CD4-positive, alpha-beta T cell treated with Interferon alpha-2 for 1 hour (primary cell): ENCODE measurements around the gene DPYD.

Experiments used
- DNase-seq, 2 donors: peaks; one replicate each; pipeline ENCODE4 v3.0.0-alpha.2; 2020 to 2022

The DPYD gene

DNA sequence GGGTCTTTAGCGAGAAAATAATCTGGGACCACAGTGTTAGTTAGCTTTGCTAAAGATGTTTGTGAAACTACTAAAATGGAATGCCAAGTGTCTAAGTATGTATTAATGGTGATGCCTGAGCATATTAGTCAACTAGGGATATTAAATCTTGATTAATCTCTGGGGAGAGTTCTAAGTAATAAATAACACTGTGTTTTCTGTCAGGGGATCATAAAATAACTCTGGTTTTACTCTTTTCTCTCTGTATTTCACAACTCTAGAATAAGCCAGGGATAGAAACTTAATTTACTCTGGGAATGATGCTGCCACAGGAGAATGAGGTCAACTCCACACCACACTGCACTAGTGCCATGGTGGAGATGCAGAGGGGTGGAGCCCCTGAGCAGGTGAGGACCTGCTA lies 800.0 kb downstream of the DPYD start:
- DNase-seq, result no peak

DNA sequence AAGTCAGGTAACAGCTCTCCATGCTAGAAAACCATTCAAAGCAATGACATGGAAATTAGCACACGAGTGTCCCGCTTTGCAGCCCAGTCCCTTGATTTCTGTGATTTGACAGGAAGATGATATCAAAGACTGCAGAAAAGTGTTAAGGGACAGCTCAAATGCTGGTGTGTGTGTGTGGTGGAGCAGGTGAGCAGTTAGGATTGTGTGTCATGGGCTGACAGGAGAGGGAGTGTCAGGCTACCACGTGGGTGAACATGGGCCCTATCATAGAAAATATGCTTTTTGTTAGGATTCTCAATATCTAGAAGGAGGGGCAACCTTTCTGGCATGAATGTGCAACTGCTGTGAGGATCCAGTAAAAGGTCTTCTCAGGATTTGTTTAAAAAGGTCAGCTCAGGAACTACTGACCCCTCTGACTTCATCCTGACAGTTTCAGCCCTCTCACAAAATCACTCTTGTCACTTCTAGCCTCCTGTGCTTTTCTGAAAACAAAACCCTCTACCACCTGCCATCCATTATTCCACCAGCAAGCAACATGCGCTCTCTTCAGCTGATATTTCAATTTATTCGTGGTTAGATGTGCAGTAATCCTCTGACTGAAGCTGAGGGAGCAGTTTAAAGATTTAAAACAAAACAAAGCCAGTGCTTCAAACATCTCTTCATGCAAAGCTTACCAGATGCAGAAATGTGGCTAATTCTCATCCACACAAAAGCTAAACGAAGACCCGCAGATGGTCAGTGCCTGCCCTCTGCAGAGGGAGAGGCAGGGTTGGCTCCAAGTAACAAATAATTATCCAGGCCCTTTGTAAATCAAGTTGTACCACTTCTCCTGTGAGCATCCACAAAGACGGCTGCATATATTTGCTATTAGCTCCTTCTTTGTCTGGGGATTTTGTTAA lies 801.3 kb downstream of the DPYD start:
- no peak for DNase-seq

DNA sequence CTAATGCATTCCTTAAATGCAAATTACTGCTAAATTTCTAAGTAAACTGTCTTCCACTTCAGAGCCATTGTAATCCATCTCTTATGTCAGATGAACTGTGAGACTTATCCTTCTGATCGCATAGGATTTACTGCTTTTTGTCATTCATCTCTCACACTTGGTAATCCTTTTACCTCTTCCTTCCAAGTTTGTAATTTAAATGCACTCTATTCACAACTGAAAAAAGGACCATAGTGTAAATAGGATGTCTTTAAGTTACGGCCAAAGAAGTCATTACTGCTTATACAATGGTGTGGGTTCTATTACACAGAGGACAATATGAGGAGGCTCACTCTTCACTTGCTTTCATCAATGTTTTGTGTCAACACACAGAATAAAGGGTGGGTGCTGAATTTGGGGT lies 806.0 kb downstream of the DPYD start:
- DNase-seq, result no peak

DNA sequence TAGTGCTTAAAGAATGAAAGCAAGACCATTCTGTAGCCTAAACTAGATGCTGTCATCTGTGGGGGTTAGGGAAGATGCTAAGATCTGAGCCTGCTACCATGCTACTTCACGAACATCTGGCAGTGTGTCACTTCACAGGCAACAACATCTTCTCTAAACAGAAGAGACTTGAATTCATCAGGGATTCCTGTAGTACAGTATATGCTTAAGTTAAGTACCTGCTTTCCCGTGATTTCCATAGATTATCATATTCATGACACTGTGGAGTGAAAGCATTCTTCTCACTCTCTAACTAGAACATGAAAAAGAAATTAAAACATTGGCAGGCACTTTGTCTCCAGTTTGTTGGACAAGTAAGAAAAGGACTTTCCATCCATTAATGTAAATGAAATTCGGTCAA lies 808.4 kb downstream of the DPYD start:
- DNase-seq, result no peak

DNA sequence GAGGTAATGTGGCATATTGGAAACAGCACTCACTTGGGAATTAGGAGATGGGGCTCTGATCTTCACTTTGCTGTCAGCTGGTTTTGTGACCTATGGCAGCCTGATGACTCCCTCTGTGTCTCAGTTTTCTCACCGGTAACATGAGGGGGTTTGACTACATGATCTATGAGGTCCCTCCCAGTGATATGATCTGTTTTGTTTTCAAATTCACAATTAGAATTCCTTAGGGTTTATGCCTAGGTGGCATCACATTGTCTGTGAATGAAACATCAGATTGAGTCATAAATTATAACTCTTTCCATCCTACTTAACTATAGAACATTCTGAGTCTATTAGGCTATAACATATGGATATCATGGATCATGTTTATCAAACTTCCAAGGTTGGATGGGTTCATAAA lies 812.7 kb downstream of the DPYD start:
- DNase-seq, result no peak

DNA sequence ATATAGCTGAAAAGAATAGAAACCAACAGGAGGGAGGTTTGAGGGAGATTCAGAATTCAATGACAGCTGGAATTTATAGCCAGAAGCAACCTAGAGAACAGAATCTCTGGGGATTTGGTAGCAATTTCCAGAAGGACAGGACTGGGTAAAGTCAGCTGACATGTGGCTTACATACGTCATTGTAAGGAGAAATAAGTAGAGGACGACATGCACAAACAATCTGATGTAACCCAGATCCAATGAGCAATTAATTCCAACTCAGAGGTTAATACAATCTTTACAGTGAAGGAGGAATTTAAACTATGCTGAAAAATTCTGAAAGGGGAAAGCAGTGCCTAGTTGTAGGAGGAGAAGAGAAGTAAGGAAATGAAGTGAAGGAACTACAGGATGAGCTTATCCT lies 815.3 kb downstream of the DPYD start:
- DNase-seq, result no peak

DNA sequence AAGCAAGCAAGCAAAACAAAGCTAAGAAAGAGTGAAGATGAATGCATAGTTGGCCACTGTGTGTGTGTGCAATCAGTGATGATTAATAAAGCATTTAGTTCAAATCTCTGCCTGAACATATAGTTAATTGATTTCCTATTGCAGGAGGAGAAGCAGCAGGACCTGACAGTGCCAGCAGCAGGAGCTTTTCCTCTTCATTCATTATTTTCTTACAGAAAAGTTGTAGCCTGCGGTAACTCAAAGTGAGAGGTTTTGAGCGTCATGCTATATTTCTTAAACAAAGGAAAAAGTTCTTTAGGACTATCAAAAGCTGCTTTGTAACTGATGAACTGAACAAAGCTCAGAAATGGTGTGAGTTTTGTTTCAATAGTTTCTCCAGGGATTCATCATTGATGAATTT lies 819.3 kb downstream of the DPYD start:
- no peak for DNase-seq

DNA sequence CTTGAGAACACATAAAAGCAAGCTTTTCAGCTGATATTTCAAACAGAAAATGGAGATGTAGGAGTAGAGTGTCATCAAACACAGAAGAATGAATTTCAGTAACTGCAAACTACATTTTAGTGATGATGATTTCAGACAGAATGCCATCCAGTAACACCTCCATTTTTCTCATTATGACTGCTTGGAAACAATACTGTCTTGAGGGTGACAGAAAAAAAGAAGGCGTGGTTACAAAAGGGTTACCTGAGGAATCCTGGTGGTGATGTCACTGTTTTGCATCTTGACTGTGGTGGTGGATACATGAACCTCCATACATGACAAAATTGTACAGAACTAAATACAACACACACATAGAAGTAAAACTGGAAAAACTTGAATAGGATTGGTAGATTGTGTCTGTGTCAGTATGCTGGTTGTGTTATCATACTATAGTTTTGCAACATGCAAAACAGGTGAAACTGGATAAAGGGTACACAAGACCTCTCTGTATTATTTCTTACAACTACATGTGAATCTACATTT lies 823.4 kb downstream of the DPYD start:
- DNase-seq, result no peak

DNA sequence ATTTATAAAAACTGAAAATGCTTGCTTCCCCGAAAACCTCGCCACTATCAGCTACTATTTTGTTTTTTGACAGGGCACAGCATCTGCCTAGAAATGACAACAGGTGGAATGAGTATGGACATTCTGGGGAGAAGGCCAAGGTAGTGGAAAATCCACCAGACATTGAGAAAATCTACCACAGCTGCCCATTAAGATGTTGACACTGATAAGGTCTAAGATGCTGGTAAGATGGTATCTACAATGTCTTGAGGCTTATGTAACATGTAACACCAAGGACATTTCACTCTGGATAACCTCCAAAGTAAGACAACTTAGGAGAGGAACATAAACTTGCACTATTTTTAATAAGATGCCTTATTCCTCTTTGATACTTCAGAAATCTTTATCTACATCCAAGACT lies 825.1 kb downstream of the DPYD start:
- no peak for DNase-seq

DNA sequence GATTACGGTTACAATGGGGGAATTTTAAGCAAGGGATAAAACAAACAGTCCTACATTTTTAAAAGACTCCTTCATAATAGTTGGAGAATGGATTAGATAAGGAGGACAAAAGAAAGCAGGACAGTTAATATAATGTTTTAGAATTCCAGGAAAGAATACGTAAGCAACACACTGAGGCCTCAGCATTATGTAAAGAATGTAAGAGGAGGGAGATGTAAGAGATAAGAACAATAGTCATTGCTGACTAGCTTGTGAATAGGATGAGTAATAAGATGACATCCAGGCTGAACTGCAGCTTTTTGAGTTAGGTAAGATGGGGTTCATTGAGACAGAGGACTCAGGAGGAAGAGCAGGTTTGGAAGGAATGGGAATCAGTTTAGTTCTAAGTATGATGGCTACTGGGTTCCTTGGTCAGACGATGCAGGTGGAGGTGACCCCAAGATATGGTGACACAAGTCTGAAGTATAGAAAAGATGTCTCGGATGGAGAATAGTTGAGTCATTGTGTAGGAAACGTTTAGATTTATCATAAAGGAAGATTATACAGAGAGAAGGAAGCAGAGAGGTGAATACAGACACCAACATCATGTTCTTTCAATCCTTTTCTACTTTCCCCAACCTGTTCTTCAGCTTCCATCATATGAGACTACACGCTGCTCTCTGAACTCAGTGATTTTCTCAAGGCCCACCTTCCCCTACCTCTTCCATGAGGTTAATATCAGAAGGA lies 826.4 kb downstream of the DPYD start:
- no peak for DNase-seq

DNA sequence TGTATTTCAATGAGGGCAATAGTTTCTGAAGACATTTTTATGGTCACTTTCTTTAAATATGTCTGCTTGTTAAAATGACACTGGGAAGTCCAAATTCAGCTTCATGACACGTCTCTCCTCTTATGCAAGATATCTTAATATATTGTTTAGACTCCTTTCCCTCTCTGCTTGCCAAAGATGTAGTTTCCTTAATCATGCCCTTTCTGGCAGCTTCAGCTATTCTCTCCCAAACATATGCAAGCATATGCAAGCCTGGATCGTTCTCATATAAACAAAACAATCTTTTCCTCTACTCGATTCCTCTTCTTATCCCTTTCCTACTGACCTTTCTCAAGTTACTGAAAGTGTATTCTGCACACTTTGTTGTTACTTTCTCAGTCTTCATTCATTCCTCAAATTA lies 827.1 kb downstream of the DPYD start:
- no peak for DNase-seq

DNA sequence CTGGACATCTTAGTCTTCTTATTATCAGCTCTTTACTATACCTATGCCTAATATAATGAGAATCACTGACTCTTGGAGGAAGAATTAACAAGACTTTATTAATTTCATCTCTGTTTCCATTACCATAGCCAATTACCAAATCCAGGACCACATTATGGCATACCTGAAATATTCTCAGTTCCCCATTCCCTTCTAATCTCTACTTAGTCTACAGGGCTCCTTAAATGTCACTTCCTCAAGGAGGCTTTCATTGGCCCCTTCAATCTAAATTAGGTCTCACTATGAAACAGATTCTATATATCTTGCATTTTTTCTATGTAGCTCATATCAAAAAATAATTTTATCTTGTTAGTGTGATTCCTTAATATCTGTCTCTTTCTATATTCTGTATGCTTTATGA lies 828.0 kb downstream of the DPYD start:
- no peak for DNase-seq

DNA sequence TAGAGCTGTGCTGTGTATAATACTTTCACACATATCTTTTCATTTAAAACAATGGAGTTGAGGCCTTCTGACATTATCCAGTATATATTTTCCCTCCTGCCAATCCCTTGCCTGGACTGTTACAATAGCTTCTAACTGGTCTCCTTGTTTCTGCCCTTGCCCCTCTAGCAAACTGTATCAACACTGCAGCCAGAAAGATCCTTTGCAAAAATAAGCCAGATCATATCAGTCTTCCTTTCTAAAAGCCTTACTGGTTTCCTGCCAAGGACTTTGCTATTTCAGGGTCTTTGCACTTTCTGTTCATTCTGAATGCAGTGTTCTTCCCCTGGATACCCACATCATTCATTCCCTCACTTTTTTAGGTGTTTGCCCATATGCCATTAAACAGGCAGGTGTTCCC lies 829.2 kb downstream of the DPYD start:
- no peak for DNase-seq

DNA sequence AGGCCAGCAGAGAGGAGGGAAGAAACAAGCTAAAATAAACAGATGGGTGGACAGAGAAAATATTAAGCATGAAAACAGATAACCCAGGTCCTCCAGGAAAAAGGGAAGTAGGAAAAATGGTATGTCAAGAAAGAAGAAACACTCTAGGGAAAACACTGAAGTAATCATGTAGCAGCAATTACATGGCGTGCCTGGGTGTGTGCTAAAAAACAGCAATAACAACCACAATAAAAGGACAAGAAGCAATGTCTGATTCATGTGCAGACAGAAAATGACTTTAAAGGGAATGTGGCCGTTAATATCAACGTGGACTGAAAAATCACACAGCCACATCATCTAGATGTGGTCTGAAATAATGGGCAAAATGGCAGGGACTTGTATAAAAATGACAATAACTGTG lies 829.6 kb downstream of the DPYD start:
- DNase-seq, result no peak

DNA sequence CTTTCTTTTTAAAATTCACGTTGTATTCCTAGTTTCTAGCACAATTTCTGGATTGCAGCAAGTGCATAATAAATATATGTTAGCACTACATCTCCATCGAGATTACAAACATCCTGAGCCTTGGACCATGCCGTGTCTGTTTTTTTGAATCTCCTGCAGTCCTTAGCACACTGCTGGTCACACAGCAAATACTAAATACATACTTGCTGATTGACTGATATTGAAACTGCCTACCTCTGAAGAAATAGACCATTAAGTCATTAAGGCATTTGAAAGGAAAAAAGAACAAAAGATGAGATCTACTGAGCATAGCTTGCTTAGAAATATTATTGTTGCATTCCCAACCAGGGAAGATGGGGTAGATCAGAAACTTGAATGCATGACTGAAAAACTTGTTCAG lies 830.1 kb downstream of the DPYD start:
- no peak for DNase-seq

DNA sequence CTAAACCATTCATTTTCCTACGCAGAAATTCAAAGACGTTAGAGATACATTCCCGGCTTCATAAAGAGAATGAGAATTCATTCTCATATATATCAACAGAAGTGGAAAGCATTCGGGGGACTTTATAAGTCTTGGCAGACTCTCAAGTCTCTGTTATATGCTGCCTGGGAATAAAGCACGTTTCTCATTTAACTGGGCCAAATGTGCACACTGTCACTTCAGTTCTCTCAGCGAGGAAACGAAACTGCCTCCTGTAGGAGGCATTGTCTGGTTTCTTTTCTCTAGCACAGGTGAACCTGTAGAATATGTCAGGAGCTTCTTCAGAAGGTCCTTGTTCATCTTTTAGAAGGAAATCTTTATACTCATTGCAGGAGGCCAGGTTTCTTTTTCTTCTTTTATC lies 831.7 kb downstream of the DPYD start:
- DNase-seq, result no peak

DNA sequence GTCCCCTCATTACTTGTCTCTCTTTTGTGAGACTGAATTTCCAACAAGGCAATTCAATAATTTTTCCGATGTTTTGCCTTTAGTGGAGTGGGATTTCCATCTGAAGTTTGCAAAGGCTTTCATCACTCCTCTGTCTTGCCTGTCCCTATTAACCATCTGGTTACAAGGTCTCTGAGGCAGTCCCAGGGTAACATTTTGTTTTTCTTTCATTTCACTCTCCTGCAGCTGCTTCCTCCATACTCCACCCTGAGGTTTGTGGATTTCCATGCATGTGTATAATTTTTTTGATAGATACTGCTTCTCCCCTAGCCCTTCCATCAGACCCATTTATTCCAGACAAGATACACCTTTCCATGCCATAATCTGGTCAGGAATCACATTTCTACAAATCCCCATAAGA lies 832.4 kb downstream of the DPYD start:
- no peak for DNase-seq

DNA sequence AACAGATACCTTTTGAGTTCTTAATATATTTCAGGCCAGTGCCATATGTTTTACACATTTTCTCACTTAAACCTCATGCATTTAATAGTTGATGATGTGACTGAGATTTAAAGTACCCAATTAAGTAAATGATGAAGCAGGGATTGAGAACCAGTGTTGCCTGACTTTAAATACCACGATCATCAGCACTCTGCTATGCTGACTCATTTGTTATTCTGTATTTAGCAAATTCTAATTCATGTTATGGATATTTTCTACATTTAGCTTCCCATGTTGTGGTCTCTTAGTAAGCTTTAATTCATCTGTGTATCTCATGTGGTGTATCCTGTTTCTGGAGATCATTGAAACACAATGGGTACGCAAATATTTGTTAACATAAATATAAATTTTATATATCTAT lies 836.3 kb downstream of the DPYD start:
- no peak for DNase-seq

DNA sequence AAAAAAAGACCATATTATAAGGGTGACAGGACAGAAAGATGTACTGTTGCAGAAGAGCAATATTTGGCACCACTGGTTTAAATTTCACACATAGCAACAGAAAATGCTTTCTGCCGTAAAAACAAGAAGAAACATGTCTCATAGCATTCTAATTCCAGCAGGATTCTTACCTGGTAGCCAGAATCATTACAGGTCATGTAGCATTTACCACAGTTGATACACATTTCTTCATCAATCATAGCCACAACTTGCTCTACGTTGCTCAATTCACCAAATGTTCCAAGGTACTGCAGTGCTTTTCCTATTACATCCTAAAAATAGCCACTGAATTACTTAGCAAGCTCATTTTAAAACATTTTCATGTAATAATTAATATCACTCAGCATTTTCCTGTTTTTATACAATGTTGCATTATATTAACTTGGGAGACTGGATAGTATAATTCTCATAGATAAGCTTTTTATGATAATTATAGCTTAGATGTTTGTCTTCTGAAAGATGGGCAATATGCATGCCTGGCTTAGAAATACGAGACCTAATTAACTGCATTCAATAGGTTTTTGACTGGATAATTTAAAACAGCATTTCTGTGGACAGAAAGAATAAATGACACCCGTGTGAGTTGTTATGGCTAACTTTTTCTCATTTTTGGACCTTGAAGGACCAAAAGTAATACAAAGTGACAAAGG lies 838.5 kb downstream of the DPYD start:
- DNase-seq, result no peak

DNA sequence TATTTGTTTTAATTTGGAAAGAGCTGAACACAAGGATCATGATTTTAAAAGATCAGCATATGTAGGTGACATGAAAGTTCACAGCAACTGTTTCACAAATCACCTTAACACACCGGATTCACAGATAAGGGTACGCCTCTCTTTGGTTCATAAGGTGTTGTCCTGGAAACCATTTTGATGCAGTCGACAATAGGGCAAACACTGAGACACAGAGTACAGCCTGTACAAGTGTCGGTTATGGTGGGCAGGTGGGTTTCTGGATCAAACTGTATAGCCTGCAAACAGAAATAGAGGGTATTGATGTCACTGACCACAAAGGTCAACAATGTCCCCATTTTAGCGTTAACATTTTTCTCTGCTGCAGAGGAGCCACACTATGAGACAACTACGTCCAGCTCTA lies 842.0 kb downstream of the DPYD start:
- DNase-seq, result no peak

DNA sequence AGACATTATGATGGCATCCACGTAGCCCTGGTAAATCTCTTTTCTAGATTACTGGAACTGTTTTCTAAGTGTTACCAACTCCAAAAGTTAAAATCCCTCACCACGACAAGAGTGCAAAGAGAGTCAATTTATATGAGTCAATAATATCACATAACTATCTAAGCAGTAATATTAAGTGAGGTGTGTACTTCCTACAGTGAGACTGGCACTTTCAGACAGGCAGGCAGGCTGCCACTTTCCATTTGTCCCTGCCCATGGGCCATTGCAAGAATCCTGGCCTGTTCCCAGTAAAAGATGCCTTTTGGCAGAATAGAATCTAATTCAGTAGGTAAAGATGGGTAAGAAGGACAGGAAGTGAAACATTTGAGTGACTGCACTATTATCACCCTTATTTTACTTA lies 843.6 kb downstream of the DPYD start:
- DNase-seq, result no peak

DNA sequence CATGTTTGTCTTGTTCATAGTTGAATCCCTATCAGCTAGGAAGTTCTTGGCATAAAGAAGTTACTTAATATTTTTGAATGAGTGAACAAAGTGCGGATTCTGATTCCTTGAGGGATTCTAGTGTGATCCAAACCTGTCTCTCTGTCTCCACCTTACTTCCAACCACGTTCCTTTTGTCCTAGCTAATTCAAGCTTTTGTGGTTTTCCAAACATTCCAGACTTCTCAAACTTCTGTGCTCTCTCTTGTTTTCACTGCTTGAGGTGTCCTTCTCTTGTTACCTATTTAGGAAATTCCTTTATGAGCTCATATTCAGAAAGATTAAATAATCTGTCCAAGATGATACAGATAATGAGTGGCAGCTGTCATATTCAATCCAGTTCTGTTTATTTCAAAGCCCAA lies 846.1 kb downstream of the DPYD start:
- no peak for DNase-seq

DNA sequence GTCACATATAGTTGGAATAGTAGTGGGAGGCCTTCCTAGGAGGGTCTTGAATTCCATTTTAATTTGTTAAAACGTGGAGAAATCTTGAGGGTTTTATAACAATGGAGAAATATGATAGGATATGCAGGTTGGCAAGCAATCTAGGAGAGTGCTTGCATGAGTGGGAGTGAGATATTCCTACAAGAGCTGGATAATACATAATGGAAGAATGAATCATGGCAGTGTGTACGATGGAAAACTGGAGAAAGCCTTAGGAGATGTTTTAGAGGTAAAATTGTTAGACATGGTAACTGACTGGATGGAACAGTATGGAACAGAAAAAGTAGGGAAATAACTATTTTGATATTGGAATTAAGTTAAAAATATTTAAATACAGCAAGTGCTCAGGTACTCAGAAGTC lies 846.9 kb downstream of the DPYD start:
- no peak for DNase-seq

DNA sequence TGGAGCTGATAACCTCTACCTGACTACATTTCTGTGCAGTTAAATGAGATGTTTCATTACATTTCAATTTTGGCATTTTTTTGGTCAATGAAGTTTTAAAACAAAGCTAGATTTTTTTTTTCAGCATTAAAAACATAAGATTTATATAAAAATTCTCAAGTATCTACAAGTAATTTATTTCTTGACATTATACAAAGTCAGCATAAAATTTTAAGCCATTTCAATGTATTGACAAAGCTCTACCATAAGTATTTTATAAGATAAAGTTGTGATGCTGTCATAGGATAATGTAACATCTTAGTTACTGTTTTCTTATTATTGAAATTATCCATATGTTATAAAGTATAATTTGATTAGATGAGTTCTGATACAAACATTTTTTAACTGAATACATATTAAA lies 847.7 kb downstream of the DPYD start:
- DNase-seq, result no peak
